GM18499 (cell line): ENCODE data around the gene ANO9.

Experiments
- ATAC-seq: cut with Tn5 transposase; IDR thresholded peaks from one replicate; pipeline ENCODE4 v1.9.1; 2021; ENCODE audit warnings: moderate number of reproducible peaks; ENCODE audit not compliant: insufficient read depth, unreplicated experiment

Gene ANO9

GRCh38 chr11:454043-454442 lies 12.2 kb upstream of the ANO9 start:
- ATAC-seq: no peak

DNA sequence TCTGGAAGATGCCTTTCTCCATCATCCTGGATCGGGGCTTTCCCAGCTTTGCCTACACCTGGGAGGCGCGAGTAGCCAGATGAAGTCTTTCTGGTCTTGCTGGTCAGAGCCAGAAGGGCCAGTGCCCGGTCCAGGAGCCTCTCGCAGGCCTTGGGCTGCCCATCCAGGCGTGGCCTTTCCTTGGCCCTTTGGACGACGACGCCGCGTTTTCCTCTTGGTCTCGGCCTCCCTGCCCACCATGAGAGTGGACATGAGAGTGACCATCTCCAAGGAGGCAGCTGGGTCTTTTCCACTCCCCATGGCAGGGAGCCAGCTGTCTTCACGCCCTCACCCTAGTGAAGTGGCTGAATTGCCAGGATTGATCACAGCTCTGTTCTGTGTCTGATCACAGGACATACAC lies 11.8 kb upstream of the ANO9 start:
- no peak for ATAC-seq

GRCh38 chr11:452916-453527 lies 11.2 kb upstream of the ANO9 start:
- no peak for ATAC-seq

- no peak for ATAC-seq
Measured at GRCh38 chr11:452203-452744, 10.5 kb upstream of the ANO9 start.

DNA sequence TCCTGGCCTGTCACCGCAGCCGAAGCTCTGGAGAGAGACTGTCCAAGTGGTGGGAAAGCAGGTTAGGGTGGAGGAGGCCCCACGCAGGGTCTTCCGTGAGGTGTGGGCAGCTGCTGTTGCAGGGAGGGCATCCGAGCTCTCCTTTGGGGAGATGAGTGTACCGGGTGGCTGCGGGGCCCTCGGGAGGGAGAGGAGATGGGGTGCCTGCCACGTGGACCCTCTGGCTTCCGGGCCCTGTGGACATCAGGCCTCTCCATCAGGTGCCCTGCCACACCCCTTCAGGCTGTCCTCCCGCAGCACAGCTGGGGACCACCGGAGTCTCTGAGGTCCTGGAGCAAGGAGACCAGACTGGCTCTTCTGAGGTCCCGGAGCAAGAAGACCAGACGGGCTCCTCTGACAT lies 9.9 kb upstream of the ANO9 start:
- no peak for ATAC-seq

- ATAC-seq: no peak
Measured at GRCh38 chr11:450809-451451, 9.1 kb upstream of the ANO9 start.

GRCh38 chr11:449889-450808 lies 8.3 kb upstream of the ANO9 start, which contains the start of gene PTDSS2:
Gene PTDSS2, plus strand, starts transcription at chr11:450279. Its CDS starts 177 bp downstream, at chr11:450456.
- peak; percentile 61 for ATAC-seq

GRCh38 chr11:447923-448731 lies 6.3 kb upstream of the ANO9 start:
- ATAC-seq: no peak

DNA sequence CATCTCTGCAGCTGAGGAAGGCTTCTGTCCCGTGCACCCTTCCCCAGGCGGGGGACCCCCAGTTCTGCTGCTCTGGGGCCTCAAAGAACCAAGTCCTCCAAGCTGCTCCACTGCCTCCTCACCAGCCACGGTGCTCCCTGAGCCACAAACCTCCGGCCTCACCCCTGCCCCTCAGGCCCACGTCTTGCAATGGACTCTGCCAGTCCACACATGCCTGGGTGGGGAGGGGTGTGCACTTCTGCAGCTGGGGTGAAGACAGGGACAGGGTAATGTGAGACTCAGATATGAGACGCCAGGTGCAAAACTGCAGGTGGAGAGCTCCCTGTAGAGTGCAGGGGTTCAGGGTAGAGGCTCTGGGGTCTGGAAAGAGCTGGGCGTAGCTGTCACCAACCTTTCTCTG lies 5.1 kb upstream of the ANO9 start:
- ATAC-seq: no peak

DNA sequence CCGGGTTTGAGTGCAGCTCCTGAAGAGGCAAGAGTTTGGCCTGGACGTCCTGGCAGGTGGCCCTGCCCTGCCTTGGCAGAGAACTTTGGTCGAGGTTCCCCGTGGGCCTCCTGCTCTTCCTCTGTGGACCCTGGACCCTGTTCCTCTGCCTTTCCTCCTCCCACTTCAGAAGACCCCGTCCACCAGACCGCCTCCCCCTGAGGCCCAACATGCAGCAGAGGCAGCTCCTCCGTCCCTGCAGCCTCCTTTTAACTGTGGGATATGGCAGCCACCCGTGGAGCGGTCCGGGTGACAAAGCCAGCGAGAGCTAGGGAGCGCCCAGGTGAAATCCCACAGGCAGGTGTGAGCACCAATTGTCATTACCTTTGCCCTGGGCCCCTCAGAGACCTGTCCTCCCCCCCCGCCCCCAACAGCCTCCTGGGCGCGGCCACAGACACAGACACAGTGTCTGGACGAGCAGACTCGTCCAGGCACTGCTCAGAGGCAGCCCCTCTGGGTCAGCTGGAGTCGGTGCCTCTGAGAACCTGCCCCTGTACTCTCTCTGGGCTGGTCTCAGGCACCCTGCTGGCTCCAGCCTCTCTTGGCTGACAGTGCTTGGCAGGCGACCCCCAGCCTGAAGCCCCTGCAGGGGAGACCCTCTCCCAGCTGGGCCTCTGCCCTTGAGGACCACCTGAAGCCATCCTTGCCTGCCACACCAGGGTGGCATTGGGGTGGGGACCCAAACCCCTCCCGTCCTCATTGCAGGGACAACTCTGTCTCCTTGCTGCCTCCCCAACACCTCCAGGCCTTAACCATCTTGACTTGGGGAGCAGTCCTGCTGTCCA lies 4.2 kb upstream of the ANO9 start:
- no peak for ATAC-seq

DNA sequence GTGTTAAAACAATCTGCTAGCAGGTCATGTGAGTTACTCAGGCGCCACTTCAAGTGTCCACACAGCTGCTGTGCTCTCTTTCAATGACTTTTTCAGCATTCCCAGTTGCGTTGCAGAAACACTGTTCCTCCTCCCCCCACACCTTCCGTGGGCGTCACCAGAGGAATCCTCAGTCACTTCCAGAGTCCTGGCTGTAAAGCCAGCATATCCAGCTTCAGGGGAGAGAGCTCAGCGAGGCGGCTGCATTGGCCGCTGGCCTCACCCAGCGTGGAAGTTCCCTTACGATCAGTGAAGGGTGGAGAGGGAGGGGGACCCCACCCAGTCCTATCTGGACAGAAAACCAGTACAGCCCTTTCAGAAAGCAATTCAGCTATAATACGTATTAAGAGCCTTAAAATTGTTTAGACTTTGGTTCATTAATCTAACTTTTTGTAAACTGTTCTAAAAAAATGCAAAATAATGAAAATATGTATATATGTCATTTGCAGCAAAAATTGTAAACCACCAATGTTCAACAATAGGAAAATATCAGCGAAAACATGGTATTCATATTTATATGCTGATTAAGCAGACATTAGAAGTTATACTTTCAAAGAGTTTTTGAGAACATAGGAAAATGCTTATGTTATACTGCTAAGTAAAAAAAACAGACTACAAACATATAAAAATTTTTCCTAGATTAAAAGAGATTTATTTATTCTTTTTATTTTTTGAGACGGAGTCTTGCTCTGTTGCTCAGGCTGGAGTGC lies 2.8 kb upstream of the ANO9 start:
- no peak for ATAC-seq

DNA sequence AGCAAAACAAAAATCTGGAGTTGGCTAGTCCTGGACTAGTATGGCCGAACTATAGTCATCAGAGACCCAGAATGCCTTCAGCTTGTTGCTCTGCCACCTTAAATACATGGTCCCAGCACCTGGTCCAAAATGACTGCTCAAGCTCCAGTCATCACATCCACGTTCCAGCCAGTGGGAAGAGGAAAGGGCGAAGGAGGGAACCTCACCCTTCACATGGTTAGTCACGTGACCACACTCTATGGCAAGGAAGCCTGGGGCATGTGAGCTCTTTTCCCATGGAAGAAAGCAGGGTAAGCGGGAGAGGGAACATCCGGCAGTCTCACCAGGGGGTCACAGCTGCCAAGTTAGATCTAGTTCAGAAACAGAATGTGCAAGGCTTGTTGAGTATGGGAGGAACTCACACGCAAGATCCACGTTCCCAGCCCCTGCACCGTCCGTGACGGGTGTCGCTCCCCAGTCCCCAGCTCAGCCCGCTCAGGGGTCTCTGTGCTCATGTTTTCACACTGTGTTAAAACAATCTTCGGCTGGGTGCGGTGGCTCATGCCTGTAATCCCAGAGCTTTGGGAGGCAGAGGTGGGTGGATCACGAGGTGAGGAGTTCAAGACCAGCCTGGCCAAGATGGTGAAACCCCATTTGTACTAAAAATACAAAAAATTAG lies 1.9 kb upstream of the ANO9 start:
- ATAC-seq: no peak

DNA sequence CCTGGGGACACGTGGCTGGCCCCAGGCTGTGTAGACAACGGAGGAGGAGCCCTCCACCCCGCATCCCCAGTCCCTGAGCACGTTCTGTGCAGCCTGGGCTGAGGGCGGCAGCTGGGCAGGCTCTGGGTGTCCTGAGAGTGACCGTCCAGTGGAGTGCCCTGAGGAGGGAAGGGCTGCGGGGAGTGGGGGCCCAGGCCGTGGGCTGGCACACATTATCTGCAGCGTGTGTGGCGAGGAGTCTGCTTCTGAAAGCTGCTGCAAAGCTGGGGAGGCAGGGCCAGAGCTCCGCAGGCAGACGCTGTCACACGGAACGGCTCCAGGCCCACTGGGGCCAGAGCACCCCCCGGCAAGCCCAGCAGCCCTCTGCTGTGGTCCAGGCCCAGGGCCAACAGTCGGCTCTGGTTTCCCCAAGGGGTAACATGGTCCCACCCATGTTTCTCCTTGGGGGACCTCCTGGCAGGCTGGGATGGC lies 835 bp upstream of the ANO9 start:
- ATAC-seq: no peak

DNA sequence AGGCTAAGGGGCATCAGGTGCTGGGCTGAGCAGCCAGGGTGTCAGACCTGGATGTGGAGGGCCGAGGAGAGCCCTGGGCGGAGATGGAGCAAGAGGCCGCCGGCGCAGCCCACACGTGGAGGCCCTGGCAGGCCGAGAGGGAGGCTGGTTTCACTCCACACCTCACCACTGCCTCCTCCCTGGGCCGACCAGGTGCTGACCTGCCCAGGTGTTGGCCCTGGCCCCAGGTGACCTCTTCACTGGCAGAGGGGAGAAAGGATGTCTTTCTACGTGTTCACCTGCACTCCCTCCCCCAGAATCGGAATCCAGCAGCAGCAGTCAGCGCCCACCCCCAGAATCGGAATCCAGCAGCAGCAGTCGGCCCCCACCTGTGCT lies 781 bp downstream of the ANO9 start:
- no peak for ATAC-seq

DNA sequence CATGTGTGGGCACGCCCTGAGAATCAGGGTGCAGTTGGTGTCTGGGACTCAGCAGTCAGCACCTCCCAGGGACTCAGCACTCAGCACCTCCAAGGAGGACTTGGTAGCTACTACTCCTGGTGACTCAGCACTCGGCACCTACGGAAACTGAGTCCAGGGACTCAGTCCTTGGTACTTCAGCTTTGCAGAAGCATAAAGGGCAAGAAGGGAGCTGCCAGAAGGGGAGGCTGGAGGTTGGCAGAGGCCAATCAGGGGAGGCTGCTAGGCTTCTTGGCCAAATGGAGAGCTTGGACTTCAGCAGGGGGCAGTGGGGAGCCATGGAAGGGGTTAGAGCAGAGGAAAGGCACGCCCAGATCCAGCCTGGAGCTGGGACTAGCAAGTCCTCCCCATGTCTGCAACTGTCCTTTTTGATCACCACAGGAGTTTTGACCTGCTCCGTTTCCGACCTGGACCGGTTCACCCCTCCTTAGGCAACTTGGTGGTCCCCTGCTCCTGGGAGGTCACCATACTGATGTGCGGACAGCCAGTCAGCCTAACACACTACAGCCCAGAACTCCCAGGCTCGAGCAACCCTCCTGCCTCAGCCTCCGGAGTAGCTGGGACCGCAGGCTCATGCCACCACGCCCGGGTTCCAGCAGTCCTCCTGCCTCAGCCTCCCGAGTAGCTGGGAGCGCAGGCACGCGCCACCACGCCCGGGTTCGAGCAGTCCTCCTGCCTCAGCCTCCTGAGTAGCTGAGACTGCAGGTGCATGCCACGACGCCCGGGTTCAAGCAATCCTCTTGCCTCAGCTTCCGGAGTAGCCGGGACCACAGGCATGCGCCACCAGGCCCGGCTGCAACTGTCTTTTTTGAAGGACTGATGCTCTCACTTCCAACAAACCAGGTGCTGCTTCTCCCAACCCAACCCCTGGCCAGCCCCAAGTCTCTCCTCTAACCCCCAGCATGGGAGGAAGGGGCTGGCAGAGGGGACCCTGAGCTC lies 1.5 kb downstream of the ANO9 start:
- no peak for ATAC-seq

DNA sequence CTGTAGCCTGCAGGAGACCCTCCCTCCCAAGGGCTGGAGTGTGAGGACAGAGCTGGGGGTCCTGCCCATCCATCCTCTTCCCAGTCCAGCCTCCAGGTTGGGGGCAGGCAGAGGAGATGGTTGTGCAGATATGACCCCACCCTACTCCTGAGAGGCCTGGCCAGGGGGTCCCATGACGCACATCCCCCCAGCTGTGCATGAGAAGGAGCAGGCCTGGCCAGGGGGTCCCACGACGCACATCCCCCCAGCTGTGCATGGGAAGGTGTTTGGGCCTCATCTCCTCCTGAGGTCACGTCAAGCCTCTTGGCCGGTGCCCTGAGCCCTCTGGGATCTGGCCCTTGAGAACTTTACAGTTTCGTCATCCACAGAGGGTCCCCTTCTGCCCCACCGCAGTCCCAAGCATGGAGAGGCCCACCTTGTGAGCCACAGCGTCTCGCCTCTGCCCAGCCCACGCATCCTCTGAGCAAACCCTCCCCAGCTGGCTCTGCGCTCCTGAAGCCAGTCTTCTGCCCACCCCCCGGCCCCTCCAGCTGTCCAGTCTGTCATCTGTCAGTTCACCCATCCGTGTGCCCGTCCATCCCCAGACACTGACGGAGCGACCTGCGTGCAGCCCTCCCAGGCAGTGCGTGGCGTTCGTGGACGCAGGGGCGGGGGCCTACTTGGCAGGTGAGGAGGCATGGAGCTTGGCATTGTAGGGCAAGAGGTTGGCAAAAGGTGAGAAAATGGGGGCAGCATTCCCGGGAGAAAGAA lies 2.3 kb downstream of the ANO9 start:
- ATAC-seq: no peak
